ENCODE data around the gene FHIT.
A peak's percentile ranks its signal among the peaks of the same experiment; 100 is the strongest.

FHIT gene

DNA sequence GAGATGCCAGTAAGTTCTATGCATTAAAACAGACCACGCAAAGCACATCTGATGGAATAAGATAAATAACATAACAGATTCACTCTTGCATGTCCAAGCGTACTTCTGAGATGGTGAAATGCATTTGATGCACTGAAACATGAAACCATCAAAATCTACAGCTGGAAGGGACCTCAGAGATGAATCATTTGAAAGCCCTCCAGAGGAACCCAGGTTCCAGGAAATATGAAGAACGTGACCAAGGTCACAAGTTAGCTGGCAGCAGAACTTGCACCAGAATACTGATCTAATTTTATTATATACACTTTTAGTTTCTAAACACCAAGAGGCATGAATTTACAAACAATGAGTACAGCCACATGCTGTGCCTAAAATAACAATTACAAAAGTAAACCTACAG is 957.1 kb downstream of the FHIT start:
- no peaks in the 10 kb centered on the region for H3K79me2 ChIP-seq (ENCODE audit: control insufficient read depth, insufficient read depth, low read length)
- H3K18ac ChIP-seq (ENCODE audit: low read length), result no peak overlapping the region
- H3K27me3 ChIP-seq (ENCODE audit: insufficient read depth, low read length, poor library complexity), result no peaks in the 10 kb centered on the region
- no peak overlapping the region for H2BK15ac ChIP-seq (replicated peaks; ENCODE audit: low read depth)
- H3K4me2 ChIP-seq (ENCODE audit: low read length), result no peak overlapping the region
- H4K5ac ChIP-seq (ENCODE audit: low read length), result no peak overlapping the region
- H3K4me1 ChIP-seq (ENCODE audit: control insufficient read depth, low read depth, low read length), result no peaks in the 10 kb centered on the region
- H3K27ac ChIP-seq (ENCODE audit: low read depth, low read length), result no peak overlapping the region
- H3K23ac ChIP-seq (ENCODE audit: low read length), result no peak overlapping the region
- no peak overlapping the region for H3K4ac ChIP-seq (ENCODE audit: low read depth, low read length)
- no peak overlapping the region for H4K8ac ChIP-seq (ENCODE audit: low read depth, low read length)
- no peak for DNase-seq
- H2BK5ac ChIP-seq (ENCODE audit: low read length), result no peak overlapping the region
- H3K79me1 ChIP-seq (ENCODE audit: low read length), result no peaks in the 10 kb centered on the region
- H3K9ac ChIP-seq (ENCODE audit: low read length), result no peak overlapping the region
- H3K36me3 ChIP-seq (ENCODE audit: control insufficient read depth, insufficient read depth, low read length), result no peaks in the 10 kb centered on the region
- H3K56ac ChIP-seq (ENCODE audit: low read length), result no peak overlapping the region
- H2AK5ac ChIP-seq (ENCODE audit: low read length), result no peak overlapping the region
- no peak overlapping the region for H3K4me3 ChIP-seq (ENCODE audit: low read length)
- WGBS (ENCODE audit: extremely low coverage, insufficient coverage, low lambda C conversion rate), result no CpG with 5 or more reads among the region's 3 CpGs
- H2BK120ac ChIP-seq (ENCODE audit: low read depth, low read length), result no peak overlapping the region

GRCh38 chr3:60291115-60291514 is 960.1 kb downstream of the FHIT start:
- H3K9ac ChIP-seq (ENCODE audit: low read length), result no peak overlapping the region
- no peaks in the 10 kb centered on the region for H3K79me2 ChIP-seq (ENCODE audit: control insufficient read depth, insufficient read depth, low read length)
- no CpG with 5 or more reads among the region's 6 CpGs for WGBS (ENCODE audit: extremely low coverage, insufficient coverage, low lambda C conversion rate)

DNA sequence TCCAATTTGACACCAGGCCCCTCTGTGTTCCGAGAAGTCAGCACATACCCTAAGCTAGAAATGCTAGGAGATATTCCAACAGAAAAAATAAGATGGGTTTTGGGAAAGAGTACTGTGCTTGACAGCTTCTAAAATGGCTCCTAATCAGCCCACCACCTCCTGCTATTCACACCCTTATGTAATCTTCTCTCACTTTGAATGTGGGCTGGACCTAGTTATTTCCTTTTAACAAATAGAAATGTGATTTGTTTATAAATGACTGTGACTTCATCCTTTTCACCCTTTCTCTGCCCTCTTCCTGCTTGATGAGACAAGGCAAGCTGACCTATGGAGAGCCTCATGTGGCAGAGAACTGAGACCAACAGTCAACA is 961.1 kb downstream of the FHIT start:
- no peaks in the 10 kb centered on the region for H3K36me3 ChIP-seq (ENCODE audit: control insufficient read depth, insufficient read depth, low read length)
- no peaks in the 10 kb centered on the region for H3K4me1 ChIP-seq (ENCODE audit: control insufficient read depth, low read depth, low read length)
- no peak overlapping the region for H3K4me3 ChIP-seq (ENCODE audit: low read length)
- H3K4me2 ChIP-seq (ENCODE audit: low read length), result no peak overlapping the region
- H3K9ac ChIP-seq (ENCODE audit: low read length), result no peak overlapping the region
- WGBS (ENCODE audit: extremely low coverage, insufficient coverage, low lambda C conversion rate), result no CpG with 5 or more reads among the region's 1 CpG
- no peak overlapping the region for H3K56ac ChIP-seq (ENCODE audit: low read length)
- no peak overlapping the region for H4K8ac ChIP-seq (ENCODE audit: low read depth, low read length)
- DNase-seq, result peak; percentile 48
- no peak overlapping the region for H4K5ac ChIP-seq (ENCODE audit: low read length)
- no peak overlapping the region for H2BK120ac ChIP-seq (ENCODE audit: low read depth, low read length)
- no peak overlapping the region for H3K27ac ChIP-seq (ENCODE audit: low read depth, low read length)
- H3K79me1 ChIP-seq (ENCODE audit: low read length), result no peaks in the 10 kb centered on the region
- H3K27me3 ChIP-seq (ENCODE audit: insufficient read depth, low read length, poor library complexity), result no peaks in the 10 kb centered on the region
- H3K79me2 ChIP-seq (ENCODE audit: control insufficient read depth, insufficient read depth, low read length), result no peaks in the 10 kb centered on the region
- no peak overlapping the region for H2BK15ac ChIP-seq (replicated peaks; ENCODE audit: low read depth)
- no peak overlapping the region for H3K18ac ChIP-seq (ENCODE audit: low read length)
- no peak overlapping the region for H2AK5ac ChIP-seq (ENCODE audit: low read length)
- no peak overlapping the region for H3K23ac ChIP-seq (ENCODE audit: low read length)
- no peak overlapping the region for H3K4ac ChIP-seq (ENCODE audit: low read depth, low read length)
- H2BK5ac ChIP-seq (ENCODE audit: low read length), result no peak overlapping the region

More at GRCh38 chr3:60291115-60291514, 960.1 kb downstream of the FHIT start:
- no peak overlapping the region for H3K27ac ChIP-seq (ENCODE audit: low read depth, low read length)
- no peak overlapping the region for H3K18ac ChIP-seq (ENCODE audit: low read length)
- H3K79me1 ChIP-seq (ENCODE audit: low read length), result no peaks in the 10 kb centered on the region
- H4K5ac ChIP-seq (ENCODE audit: low read length), result no peak overlapping the region
- no peak overlapping the region for H3K4me2 ChIP-seq (ENCODE audit: low read length)
- H3K36me3 ChIP-seq (ENCODE audit: control insufficient read depth, insufficient read depth, low read length), result no peaks in the 10 kb centered on the region
- no peak overlapping the region for H4K8ac ChIP-seq (ENCODE audit: low read depth, low read length)
- no peaks in the 10 kb centered on the region for H3K4me1 ChIP-seq (ENCODE audit: control insufficient read depth, low read depth, low read length)
- H3K4ac ChIP-seq (ENCODE audit: low read depth, low read length), result no peak overlapping the region
- no peak overlapping the region for H3K56ac ChIP-seq (ENCODE audit: low read length)
- H3K23ac ChIP-seq (ENCODE audit: low read length), result no peak overlapping the region
- no peak overlapping the region for H2AK5ac ChIP-seq (ENCODE audit: low read length)
- no peaks in the 10 kb centered on the region for H3K27me3 ChIP-seq (ENCODE audit: insufficient read depth, low read length, poor library complexity)
- H2BK5ac ChIP-seq (ENCODE audit: low read length), result no peak overlapping the region
- H3K4me3 ChIP-seq (ENCODE audit: low read length), result no peak overlapping the region
- no peak overlapping the region for H2BK15ac ChIP-seq (replicated peaks; ENCODE audit: low read depth)
- DNase-seq, result no peak
- H2BK120ac ChIP-seq (ENCODE audit: low read depth, low read length), result no peak overlapping the region

GRCh38 chr3:60289341-60290121 is 961.7 kb downstream of the FHIT start:
- Histone ChIP-seq H3K36me3 (ENCODE audit: control insufficient read depth, insufficient read depth, low read length) (no peaks in the 10 kb centered on the region), H2BK15ac (replicated peaks; ENCODE audit: low read depth) (no peak overlapping the region), H3K79me2 (ENCODE audit: control insufficient read depth, insufficient read depth, low read length) (no peaks in the 10 kb centered on the region), H2AK5ac (ENCODE audit: low read length) (no peak overlapping the region), H4K5ac (ENCODE audit: low read length) (no peak overlapping the region), H3K27ac (ENCODE audit: low read depth, low read length) (no peak overlapping the region), H4K8ac (ENCODE audit: low read depth, low read length) (no peak overlapping the region), H3K27me3 (ENCODE audit: insufficient read depth, low read length, poor library complexity) (no peaks in the 10 kb centered on the region), H3K9ac (ENCODE audit: low read length) (no peak overlapping the region), H2BK120ac (ENCODE audit: low read depth, low read length) (no peak overlapping the region), H3K4me3 (ENCODE audit: low read length) (no peak overlapping the region), H3K23ac (ENCODE audit: low read length) (no peak overlapping the region), H3K4me2 (ENCODE audit: low read length) (no peak overlapping the region), H3K56ac (ENCODE audit: low read length) (no peak overlapping the region), H2BK5ac (ENCODE audit: low read length) (no peak overlapping the region), H3K4ac (ENCODE audit: low read depth, low read length) (no peak overlapping the region), H3K18ac (ENCODE audit: low read length) (no peak overlapping the region), H3K79me1 (ENCODE audit: low read length) (no peaks in the 10 kb centered on the region), H3K4me1 (ENCODE audit: control insufficient read depth, low read depth, low read length) (no peaks in the 10 kb centered on the region)
- WGBS (ENCODE audit: extremely low coverage, insufficient coverage, low lambda C conversion rate), result no CpG with 5 or more reads among the region's 8 CpGs
- DNase-seq, result no peak

GRCh38 chr3:60282866-60283265 is 968.4 kb downstream of the FHIT start:
- DNase-seq, result no peak
- no peaks in the 10 kb centered on the region for H3K79me1 ChIP-seq (ENCODE audit: low read length)
- no peaks in the 10 kb centered on the region for H3K4me1 ChIP-seq (ENCODE audit: control insufficient read depth, low read depth, low read length)
- no peak overlapping the region for H2BK15ac ChIP-seq (replicated peaks; ENCODE audit: low read depth)
- H3K36me3 ChIP-seq (ENCODE audit: control insufficient read depth, insufficient read depth, low read length), result no peaks in the 10 kb centered on the region
- no CpG with 5 or more reads among the region's 2 CpGs for WGBS (ENCODE audit: extremely low coverage, insufficient coverage, low lambda C conversion rate)
- H3K9ac ChIP-seq (ENCODE audit: low read length), result no peak overlapping the region
- H2BK120ac ChIP-seq (ENCODE audit: low read depth, low read length), result no peak overlapping the region
- H3K4me2 ChIP-seq (ENCODE audit: low read length), result no peak overlapping the region
- H3K56ac ChIP-seq (ENCODE audit: low read length), result no peak overlapping the region
- no peaks in the 10 kb centered on the region for H3K79me2 ChIP-seq (ENCODE audit: control insufficient read depth, insufficient read depth, low read length)
- no peak overlapping the region for H3K23ac ChIP-seq (ENCODE audit: low read length)
- H2AK5ac ChIP-seq (ENCODE audit: low read length), result no peak overlapping the region
- H3K27ac ChIP-seq (ENCODE audit: low read depth, low read length), result no peak overlapping the region
- H3K4ac ChIP-seq (ENCODE audit: low read depth, low read length), result no peak overlapping the region
- H3K27me3 ChIP-seq (ENCODE audit: insufficient read depth, low read length, poor library complexity), result no peaks in the 10 kb centered on the region
- H3K4me3 ChIP-seq (ENCODE audit: low read length), result no peak overlapping the region
- no peak overlapping the region for H2BK5ac ChIP-seq (ENCODE audit: low read length)
- H3K18ac ChIP-seq (ENCODE audit: low read length), result no peak overlapping the region
- no peak overlapping the region for H4K5ac ChIP-seq (ENCODE audit: low read length)
- H4K8ac ChIP-seq (ENCODE audit: low read depth, low read length), result no peak overlapping the region

DNA sequence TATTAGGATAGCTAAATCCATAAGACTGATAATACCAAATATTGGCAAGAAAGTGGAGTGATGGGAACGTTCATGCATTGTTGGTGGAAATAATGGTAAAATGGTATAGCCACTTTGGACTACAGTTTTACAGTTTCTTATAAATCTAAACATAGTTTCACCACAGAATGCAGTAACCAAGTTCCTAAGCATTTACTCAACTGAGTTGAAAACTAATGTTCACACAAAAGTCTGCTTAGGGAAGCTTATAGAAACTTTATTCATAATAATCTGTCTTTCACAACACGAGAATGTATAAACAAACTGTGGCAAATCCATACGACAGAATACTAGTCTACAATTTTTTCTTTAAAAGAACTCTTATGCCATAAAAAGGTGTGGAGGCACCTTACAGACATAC is 969.3 kb downstream of the FHIT start:
- no peak overlapping the region for H2AK5ac ChIP-seq (ENCODE audit: low read length)
- WGBS (ENCODE audit: extremely low coverage, insufficient coverage, low lambda C conversion rate), result no CpG with 5 or more reads among the region's 3 CpGs
- H3K18ac ChIP-seq (ENCODE audit: low read length), result no peak overlapping the region
- DNase-seq, result no peak
- no peak overlapping the region for H3K4ac ChIP-seq (ENCODE audit: low read depth, low read length)
- H2BK120ac ChIP-seq (ENCODE audit: low read depth, low read length), result no peak overlapping the region
- no peak overlapping the region for H3K27ac ChIP-seq (ENCODE audit: low read depth, low read length)
- no peak overlapping the region for H2BK15ac ChIP-seq (replicated peaks; ENCODE audit: low read depth)
- H4K8ac ChIP-seq (ENCODE audit: low read depth, low read length), result no peak overlapping the region
- no peaks in the 10 kb centered on the region for H3K79me2 ChIP-seq (ENCODE audit: control insufficient read depth, insufficient read depth, low read length)
- no peaks in the 10 kb centered on the region for H3K79me1 ChIP-seq (ENCODE audit: low read length)
- no peak overlapping the region for H3K4me3 ChIP-seq (ENCODE audit: low read length)
- no peaks in the 10 kb centered on the region for H3K4me1 ChIP-seq (ENCODE audit: control insufficient read depth, low read depth, low read length)
- no peak overlapping the region for H3K56ac ChIP-seq (ENCODE audit: low read length)
- H3K9ac ChIP-seq (ENCODE audit: low read length), result no peak overlapping the region
- H3K4me2 ChIP-seq (ENCODE audit: low read length), result no peak overlapping the region
- H3K36me3 ChIP-seq (ENCODE audit: control insufficient read depth, insufficient read depth, low read length), result no peaks in the 10 kb centered on the region
- no peak overlapping the region for H2BK5ac ChIP-seq (ENCODE audit: low read length)
- no peaks in the 10 kb centered on the region for H3K27me3 ChIP-seq (ENCODE audit: insufficient read depth, low read length, poor library complexity)
- no peak overlapping the region for H3K23ac ChIP-seq (ENCODE audit: low read length)
- H4K5ac ChIP-seq (ENCODE audit: low read length), result no peak overlapping the region
